ENCODE data around the gene DOCK9. TPM values are rescaled to one million over a fixed set of nuclear protein-coding genes. Genes with fewer than 3 reads are reported as not detected.
A peak's percentile ranks its signal among the peaks of the same experiment; 100 is the strongest.

DOCK9 gene
- polyA plus RNA-seq, 1 donor (not counting 4 experiments of a cell fraction or from before 2014, with no cell fraction given) = 110 TPM

- no peak overlapping the region for H3K27ac ChIP-seq (ENCODE audit: control insufficient read depth, insufficient read depth, low read length)
- no peaks in the 10 kb centered on the region for H3K9me1 ChIP-seq (ENCODE audit: control insufficient read depth, extremely low read depth, insufficient read depth, low read length)
- no peak overlapping the region for H3K9ac ChIP-seq (ENCODE audit: control insufficient read depth, extremely low read depth, insufficient read depth, low read length)
- no peaks in the 10 kb centered on the region for H4K20me1 ChIP-seq (ENCODE audit: control insufficient read depth, extremely low read depth, insufficient read depth, low read length)
- FAIRE-seq (no peak), DNase-seq (ENCODE audit: low read depth, low spot score) (no peak)
- peaks cover 3% of the 10 kb centered on the region in 2 experiments for H3K36me3 ChIP-seq (ENCODE audit: control insufficient read depth in 2 of 2, extremely low read depth in 1 of 2, insufficient read depth in 2 of 2, low read length in 2 of 2)
- H2AFZ ChIP-seq (ENCODE audit: control insufficient read depth, low read length) = no peak overlapping the region
- dilution Hi-C loops (cut with MboI; ENCODE audit: extremely low pct_ligation_motif_present, low sequenced_read_pairs) = no loop called here
- H3K9me3 ChIP-seq (ENCODE audit: control insufficient read depth, low read depth, low read length) = no peaks in the 10 kb centered on the region
- peaks cover 79% of the 10 kb centered on the region for H3K4me1 ChIP-seq (ENCODE audit: control insufficient read depth, extremely low read depth, insufficient read depth, low read length)
- TF ChIP-seq EZH2 (IDR thresholded peaks at IDR 0.05; ENCODE audit: low read length) = no peak
- H3K4me2 ChIP-seq (ENCODE audit: control insufficient read depth, extremely low read depth, insufficient read depth, low read depth, low read length) = no peak overlapping the region
- no peaks in the 10 kb centered on the region for H3K27me3 ChIP-seq (ENCODE audit: control insufficient read depth, extremely low read depth, insufficient read depth, low read length)
- H3K79me2 ChIP-seq (ENCODE audit: control insufficient read depth, insufficient read depth, low read length) = peaks cover 77% of the 10 kb centered on the region
- no peak overlapping the region for H3K4me3 ChIP-seq (ENCODE audit: control insufficient read depth in 2 of 3, extremely low read depth in 1 of 3, insufficient read depth in 2 of 3, low read depth in 1 of 3, low read length in 3 of 3)
Observed at GRCh38 chr13:98974053-98974452, 3.8 kb downstream of the DOCK9 start.

- TF ChIP-seq EZH2 (IDR thresholded peaks at IDR 0.05; ENCODE audit: low read length) (no peak), CTCF (optimal IDR thresholded peaks at IDR 0.05 in 1 of 3, IDR thresholded peaks at IDR 0.05 in 1 of 3, conservative IDR thresholded peaks at IDR 0.05 in 1 of 3; ENCODE audit: extremely low read depth in 1 of 3, insufficient read depth in 2 of 3, low read length in 3 of 3) (no peak)
- Histone ChIP-seq H3K79me2 (ENCODE audit: control insufficient read depth, insufficient read depth, low read length) (peaks cover 88% of the 10 kb centered on the region), H3K27ac (ENCODE audit: control insufficient read depth, insufficient read depth, low read length) (peak overlapping the region; percentile 28)
Observed at GRCh38 chr13:98972627-98973026, 5.2 kb downstream of the DOCK9 start.

GRCh38 chr13:98972059-98972458, 5.8 kb downstream of the DOCK9 start:
- H4K20me1 ChIP-seq (ENCODE audit: control insufficient read depth, extremely low read depth, insufficient read depth, low read length) = no peaks in the 10 kb centered on the region
- H3K4me1 ChIP-seq (ENCODE audit: control insufficient read depth, extremely low read depth, insufficient read depth, low read length) = peaks cover 61% of the 10 kb centered on the region
- no peak overlapping the region for H2AFZ ChIP-seq (ENCODE audit: control insufficient read depth, low read length)
- peaks cover 3% of the 10 kb centered on the region in 2 experiments for H3K36me3 ChIP-seq (ENCODE audit: control insufficient read depth in 2 of 2, extremely low read depth in 1 of 2, insufficient read depth in 2 of 2, low read length in 2 of 2)
- H3K27me3 ChIP-seq (ENCODE audit: control insufficient read depth, extremely low read depth, insufficient read depth, low read length) = no peaks in the 10 kb centered on the region
- H3K9me3 ChIP-seq (ENCODE audit: control insufficient read depth, low read depth, low read length) = no peaks in the 10 kb centered on the region
- peaks cover 88% of the 10 kb centered on the region for H3K79me2 ChIP-seq (ENCODE audit: control insufficient read depth, insufficient read depth, low read length)
- H3K4me3 ChIP-seq (ENCODE audit: control insufficient read depth in 2 of 3, extremely low read depth in 1 of 3, insufficient read depth in 2 of 3, low read depth in 1 of 3, low read length in 3 of 3) = no peak overlapping the region
- peak overlapping the region; percentile 47 for H3K4me2 ChIP-seq (ENCODE audit: control insufficient read depth, extremely low read depth, insufficient read depth, low read depth, low read length)
- no peak for DNase-seq (ENCODE audit: low read depth, low spot score)
- no peak overlapping the region for H3K9ac ChIP-seq (ENCODE audit: control insufficient read depth, extremely low read depth, insufficient read depth, low read length)
- TF ChIP-seq CTCF (optimal IDR thresholded peaks at IDR 0.05 in 1 of 3, IDR thresholded peaks at IDR 0.05 in 1 of 3, conservative IDR thresholded peaks at IDR 0.05 in 1 of 3; ENCODE audit: extremely low read depth in 1 of 3, insufficient read depth in 2 of 3, low read length in 3 of 3) (no peak), EZH2 (IDR thresholded peaks at IDR 0.05; ENCODE audit: low read length) (no peak)
- FAIRE-seq = peak; percentile 69
- H3K9me1 ChIP-seq (ENCODE audit: control insufficient read depth, extremely low read depth, insufficient read depth, low read length) = no peaks in the 10 kb centered on the region
- H3K27ac ChIP-seq (ENCODE audit: control insufficient read depth, insufficient read depth, low read length) = peak overlapping the region; percentile 28
- dilution Hi-C loops (cut with MboI; ENCODE audit: extremely low pct_ligation_motif_present, low sequenced_read_pairs) = no loop called here

More at GRCh38 chr13:98972627-98973026, 5.2 kb downstream of the DOCK9 start:
- DNase-seq (ENCODE audit: low read depth, low spot score) (peak; percentile 46), FAIRE-seq (peak; percentile 99)
- no peak overlapping the region for H3K4me3 ChIP-seq (ENCODE audit: control insufficient read depth in 2 of 3, extremely low read depth in 1 of 3, insufficient read depth in 2 of 3, low read depth in 1 of 3, low read length in 3 of 3)
- H3K9me3 ChIP-seq (ENCODE audit: control insufficient read depth, low read depth, low read length) = no peaks in the 10 kb centered on the region
- H3K27me3 ChIP-seq (ENCODE audit: control insufficient read depth, extremely low read depth, insufficient read depth, low read length) = no peaks in the 10 kb centered on the region
- no peak overlapping the region for H2AFZ ChIP-seq (ENCODE audit: control insufficient read depth, low read length)
- peaks cover 3% of the 10 kb centered on the region in 2 experiments for H3K36me3 ChIP-seq (ENCODE audit: control insufficient read depth in 2 of 2, extremely low read depth in 1 of 2, insufficient read depth in 2 of 2, low read length in 2 of 2)
- peaks cover 66% of the 10 kb centered on the region for H3K4me1 ChIP-seq (ENCODE audit: control insufficient read depth, extremely low read depth, insufficient read depth, low read length)
- H3K4me2 ChIP-seq (ENCODE audit: control insufficient read depth, extremely low read depth, insufficient read depth, low read depth, low read length) = peak overlapping the region; percentile 47
- no peak overlapping the region for H3K9ac ChIP-seq (ENCODE audit: control insufficient read depth, extremely low read depth, insufficient read depth, low read length)
- dilution Hi-C loops (cut with MboI; ENCODE audit: extremely low pct_ligation_motif_present, low sequenced_read_pairs) = no loop called here
- no peaks in the 10 kb centered on the region for H4K20me1 ChIP-seq (ENCODE audit: control insufficient read depth, extremely low read depth, insufficient read depth, low read length)
- H3K9me1 ChIP-seq (ENCODE audit: control insufficient read depth, extremely low read depth, insufficient read depth, low read length) = no peaks in the 10 kb centered on the region

Measured in keratinocyte (primary cell).